ENCODE results near the gene LRRC23.

LRRC23 gene

DNA sequence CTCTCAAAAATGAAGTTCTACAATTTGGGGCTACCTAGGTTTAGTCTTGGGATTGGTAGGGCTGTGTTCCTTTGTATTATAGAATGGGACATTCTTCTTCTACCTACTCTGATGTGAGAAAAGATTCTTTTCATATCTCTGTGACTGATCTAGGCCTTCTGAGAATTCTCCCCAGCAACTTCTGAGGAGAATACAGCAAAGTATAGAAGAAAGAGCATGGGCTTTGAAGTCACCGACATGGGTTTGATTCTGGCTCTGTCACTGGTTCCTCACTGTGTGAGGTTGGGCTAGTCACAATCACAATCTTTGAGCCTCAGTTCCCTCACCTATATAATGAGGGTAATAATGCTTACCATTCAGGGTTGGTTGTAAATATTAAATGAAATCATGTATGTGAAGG, 28.1 kb downstream of the LRRC23 start:
- TF ChIP-seq, protein P1, sequence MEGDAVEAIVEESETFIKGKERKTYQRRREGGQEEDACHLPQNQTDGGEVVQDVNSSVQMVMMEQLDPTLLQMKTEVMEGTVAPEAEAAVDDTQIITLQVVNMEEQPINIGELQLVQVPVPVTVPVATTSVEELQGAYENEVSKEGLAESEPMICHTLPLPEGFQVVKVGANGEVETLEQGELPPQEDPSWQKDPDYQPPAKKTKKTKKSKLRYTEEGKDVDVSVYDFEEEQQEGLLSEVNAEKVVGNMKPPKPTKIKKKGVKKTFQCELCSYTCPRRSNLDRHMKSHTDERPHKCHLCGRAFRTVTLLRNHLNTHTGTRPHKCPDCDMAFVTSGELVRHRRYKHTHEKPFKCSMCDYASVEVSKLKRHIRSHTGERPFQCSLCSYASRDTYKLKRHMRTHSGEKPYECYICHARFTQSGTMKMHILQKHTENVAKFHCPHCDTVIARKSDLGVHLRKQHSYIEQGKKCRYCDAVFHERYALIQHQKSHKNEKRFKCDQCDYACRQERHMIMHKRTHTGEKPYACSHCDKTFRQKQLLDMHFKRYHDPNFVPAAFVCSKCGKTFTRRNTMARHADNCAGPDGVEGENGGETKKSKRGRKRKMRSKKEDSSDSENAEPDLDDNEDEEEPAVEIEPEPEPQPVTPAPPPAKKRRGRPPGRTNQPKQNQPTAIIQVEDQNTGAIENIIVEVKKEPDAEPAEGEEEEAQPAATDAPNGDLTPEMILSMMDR (IDR thresholded peaks at IDR 0.05): no peak
- Histone ChIP-seq H3K27ac (no peak overlapping the region), H3K4me3 (no peak overlapping the region)
- no peak for DNase-seq (ENCODE audit: low spot score)

- Histone ChIP-seq H3K27ac (peak overlapping the region; percentile 56 to 57), H3K4me3 (no peak overlapping the region)
- DNase-seq (ENCODE audit: low spot score): no peak
- TF ChIP-seq, protein P1 (IDR thresholded peaks at IDR 0.05): no peak
These were observed 29.5 kb downstream of the LRRC23 start for GRCh38 chr12:6934110-6934509.

GRCh38 chr12:6935371-6936193, 31.0 kb downstream of the LRRC23 start:
- Histone ChIP-seq H3K27ac (peak overlapping the region in 1 of 2 donors; percentile 95), H3K4me3 (no peak overlapping the region)
- no peak for DNase-seq (ENCODE audit: low spot score)
- TF ChIP-seq, protein P1 (IDR thresholded peaks at IDR 0.05): no peak

GRCh38 chr12:6936194-6936635, 31.6 kb downstream of the LRRC23 start:
- no peak overlapping the region for H3K4me3 ChIP-seq
- no peak for DNase-seq (ENCODE audit: low spot score)
- TF ChIP-seq, protein P1 (IDR thresholded peaks at IDR 0.05): no peak
- H3K27ac ChIP-seq: peak overlapping the region; percentile 92 to 95

GRCh38 chr12:6936636-6937480, 32.2 kb downstream of the LRRC23 start:
- H3K4me3 ChIP-seq: peak overlapping the region; percentile 89
- DNase-seq (ENCODE audit: low spot score): no peak
- H3K27ac ChIP-seq: peak overlapping the region; percentile 92 to 95
- TF ChIP-seq, protein P1 (IDR thresholded peaks at IDR 0.05): no peak

DNA sequence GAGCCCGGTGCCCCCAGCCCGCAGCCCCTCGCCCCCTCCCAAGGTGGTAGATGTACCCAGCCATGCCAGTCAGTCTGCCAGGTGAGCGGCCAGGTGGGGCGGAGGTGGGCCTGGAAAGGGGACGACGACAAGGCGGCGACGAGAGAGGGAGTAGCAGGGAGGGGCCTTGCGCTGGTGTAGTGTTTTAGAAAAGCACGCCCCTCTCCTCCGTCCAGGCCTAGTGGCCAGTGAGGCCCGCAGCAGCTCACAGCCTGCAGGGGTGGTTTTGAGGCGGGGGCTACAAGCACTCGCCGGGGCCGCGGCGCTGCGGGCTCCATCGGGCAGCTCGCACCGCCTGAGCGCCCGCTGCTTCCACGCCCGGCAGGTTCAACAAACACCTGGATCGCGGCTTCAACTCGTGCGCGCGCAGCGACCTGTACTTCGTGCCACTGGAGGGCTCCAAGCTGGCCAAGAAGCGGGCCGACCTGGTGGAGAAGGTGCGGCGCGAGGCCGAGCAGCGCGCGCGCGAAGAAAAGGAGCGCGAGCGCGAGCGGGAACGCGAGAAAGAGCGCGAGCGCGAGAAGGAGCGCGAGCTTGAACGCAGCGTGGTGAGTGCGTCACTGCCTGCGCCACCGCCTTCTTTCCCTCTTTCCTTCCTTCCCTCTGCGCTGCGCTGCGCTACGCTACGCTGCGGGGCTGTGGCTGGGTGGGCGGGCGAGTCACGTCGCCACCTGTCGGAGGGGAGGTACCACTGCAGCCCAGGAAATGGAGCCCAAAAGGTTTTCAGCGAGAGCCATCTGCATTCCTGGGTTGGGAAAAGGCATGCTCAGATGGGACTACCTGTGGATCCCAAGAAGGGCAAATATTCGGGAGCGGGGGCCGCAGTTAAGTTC, 33.1 kb downstream of the LRRC23 start:
- TF ChIP-seq, protein P1 (IDR thresholded peaks at IDR 0.05): peak; percentile 95
- peak overlapping the region; percentile 89 for H3K4me3 ChIP-seq
- H3K27ac ChIP-seq: peak overlapping the region; percentile 92 to 95
- DNase-seq (ENCODE audit: low spot score): peak; percentile 95
